RWPE2 (cell line): ENCODE data around the gene AQP1.

Experiments used
- ATAC-seq: fragments of 200-7000 bp; cut with Tn5 transposase; 3 replicates; pipeline ENCODE4 v1.9.1; 2021; ENCODE audit warnings: low read depth
- DNase-seq: peaks from one replicate; pipeline ENCODE4 v3.0.0-alpha.2; 2020; ENCODE audit warnings: low spot score
- H3K27ac ChIP-seq: fragments of 450-650 bp; 2 replicates; pipeline ENCODE4 v1.5.1; 2017; ENCODE audit warnings: mild to moderate bottlenecking; ENCODE audit not compliant: poor library complexity, severe bottlenecking
- H3K27me3 ChIP-seq: fragments of 250-450 bp; sonication (Bioruptor Pico); 2 replicates; pipeline ENCODE4 v1.5.1; 2021; ENCODE audit warnings: mild to moderate bottlenecking, moderate library complexity; ENCODE audit not compliant: insufficient read depth, poor library complexity, severe bottlenecking
- H3K36me3 ChIP-seq: fragments of 250-450 bp; sonication (Bioruptor Pico); 2 replicates; pipeline ENCODE4 v1.5.1; 2020; ENCODE audit warnings: low read depth, mild to moderate bottlenecking, moderate library complexity
- H3K4me1 ChIP-seq: fragments of 250-450 bp; sonication (Bioruptor Pico); 2 replicates; pipeline ENCODE4 v1.5.1; 2021; ENCODE audit warnings: mild to moderate bottlenecking, moderate library complexity; ENCODE audit not compliant: insufficient read depth, poor library complexity, severe bottlenecking
- H3K4me3 ChIP-seq: fragments of 250-450 bp; sonication (Bioruptor Pico); 2 replicates; pipeline ENCODE4 v1.5.1; 2021; ENCODE audit warnings: mild to moderate bottlenecking, moderate library complexity; ENCODE audit not compliant: severe bottlenecking
- H3K9me3 ChIP-seq: fragments of 250-450 bp; sonication (Bioruptor Pico); 2 replicates; pipeline ENCODE4 v1.5.1; 2021; ENCODE audit warnings: mild to moderate bottlenecking, moderate library complexity; ENCODE audit not compliant: severe bottlenecking
- CTCF ChIP-seq: fragments of 450-650 bp; IDR thresholded peaks from one replicate; pipeline ENCODE4 v1.5.1; 2017; ENCODE audit warnings: mild to moderate bottlenecking, moderate library complexity; ENCODE audit not compliant: poor library complexity, severe bottlenecking

AQP1 gene

GRCh38 chr7:30877015-30877769 is 34.5 kb upstream of the AQP1 start:
- H3K9me3 ChIP-seq: no peaks in the 10 kb centered on the region
- no peaks in the 10 kb centered on the region for H3K36me3 ChIP-seq
- ATAC-seq (no peak), DNase-seq (no peak)
- H3K27me3 ChIP-seq: no peaks in the 10 kb centered on the region
- H3K4me3 ChIP-seq: no peak overlapping the region
- no peaks in the 10 kb centered on the region for H3K4me1 ChIP-seq
- no peak for TF ChIP-seq CTCF
- H3K27ac ChIP-seq: no peak overlapping the region

- no peak overlapping the region for H3K4me3 ChIP-seq
- no peaks in the 10 kb centered on the region for H3K36me3 ChIP-seq
- H3K27ac ChIP-seq: no peak overlapping the region
- no peak for DNase-seq
- H3K4me1 ChIP-seq: no peaks in the 10 kb centered on the region
- ATAC-seq: no peak
- TF ChIP-seq CTCF: no peak
- no peaks in the 10 kb centered on the region for H3K27me3 ChIP-seq
- no peaks in the 10 kb centered on the region for H3K9me3 ChIP-seq
These were observed 33.7 kb upstream of the AQP1 start for GRCh38 chr7:30877993-30878392.

- no peak for TF ChIP-seq CTCF
- H3K4me3 ChIP-seq: no peak overlapping the region
- H3K9me3 ChIP-seq: no peaks in the 10 kb centered on the region
- no peak overlapping the region for H3K27ac ChIP-seq
- H3K27me3 ChIP-seq: no peaks in the 10 kb centered on the region
- H3K4me1 ChIP-seq: no peaks in the 10 kb centered on the region
- H3K36me3 ChIP-seq: no peaks in the 10 kb centered on the region
- no peak for ATAC-seq
- DNase-seq: no peak
These were observed 32.2 kb upstream of the AQP1 start for GRCh38 chr7:30879139-30880124.

- no peak for TF ChIP-seq CTCF
- Histone ChIP-seq H3K27me3 (no peaks in the 10 kb centered on the region), H3K9me3 (no peaks in the 10 kb centered on the region), H3K4me3 (no peak overlapping the region), H3K4me1 (no peaks in the 10 kb centered on the region), H3K36me3 (no peaks in the 10 kb centered on the region), H3K27ac (no peak overlapping the region)
- ATAC-seq: no peak
- DNase-seq: no peak
These were observed 31.4 kb upstream of the AQP1 start for GRCh38 chr7:30880125-30880720.
